ENCODE measurements around the gene HACD2. TPM values are rescaled to one million over a fixed set of nuclear protein-coding genes. Genes with fewer than 3 reads are reported as not detected.

HACD2 gene
- total RNA-seq, 2 donors from 2014 or later, result 22.7 to 28.6 TPM

DNA sequence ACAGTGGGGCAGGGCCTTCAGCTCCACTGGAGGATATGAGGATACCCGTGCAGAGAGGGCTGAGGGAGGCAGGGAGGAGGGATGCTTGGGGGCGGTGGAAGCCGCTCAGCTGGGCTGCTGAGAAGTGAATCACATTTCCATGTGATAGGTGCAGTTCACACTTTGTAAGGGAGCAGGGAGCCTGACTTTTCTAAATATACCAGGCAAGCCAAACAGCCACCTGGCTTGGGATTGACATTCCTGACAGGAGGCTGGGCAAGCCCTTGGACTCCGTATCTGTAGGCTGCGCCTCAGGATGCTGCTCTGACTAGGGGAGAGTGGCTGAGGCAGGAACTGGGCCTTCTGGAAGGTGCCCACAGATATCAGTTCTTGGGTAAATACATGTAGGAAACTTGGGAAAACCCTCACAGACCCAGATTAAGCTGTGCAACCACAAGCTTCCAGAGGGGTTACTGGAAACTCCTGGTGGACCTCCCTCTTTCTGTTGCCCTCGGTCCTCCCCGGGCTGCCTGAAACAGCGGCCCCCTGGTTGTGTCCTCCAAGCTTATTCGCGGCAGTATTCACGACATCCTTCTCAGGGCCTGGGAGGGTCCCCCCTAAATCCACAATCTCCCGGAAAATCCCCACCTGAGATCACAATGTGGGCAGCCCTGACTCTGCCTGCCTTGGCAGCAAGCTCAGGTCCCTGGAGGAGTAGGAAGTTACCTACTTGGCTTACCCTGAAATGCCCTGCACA is 103.0 kb downstream of the HACD2 start:
- Histone ChIP-seq H3K36me3 (no peaks in the 10 kb centered on the region), H3K9me3 (no peaks in the 10 kb centered on the region), H3K4me1 (no peaks in the 10 kb centered on the region), H3K27ac (no peak overlapping the region), H3K4me3 (no peak overlapping the region), H3K27me3 (no peaks in the 10 kb centered on the region)
- TF ChIP-seq, protein P1, sequence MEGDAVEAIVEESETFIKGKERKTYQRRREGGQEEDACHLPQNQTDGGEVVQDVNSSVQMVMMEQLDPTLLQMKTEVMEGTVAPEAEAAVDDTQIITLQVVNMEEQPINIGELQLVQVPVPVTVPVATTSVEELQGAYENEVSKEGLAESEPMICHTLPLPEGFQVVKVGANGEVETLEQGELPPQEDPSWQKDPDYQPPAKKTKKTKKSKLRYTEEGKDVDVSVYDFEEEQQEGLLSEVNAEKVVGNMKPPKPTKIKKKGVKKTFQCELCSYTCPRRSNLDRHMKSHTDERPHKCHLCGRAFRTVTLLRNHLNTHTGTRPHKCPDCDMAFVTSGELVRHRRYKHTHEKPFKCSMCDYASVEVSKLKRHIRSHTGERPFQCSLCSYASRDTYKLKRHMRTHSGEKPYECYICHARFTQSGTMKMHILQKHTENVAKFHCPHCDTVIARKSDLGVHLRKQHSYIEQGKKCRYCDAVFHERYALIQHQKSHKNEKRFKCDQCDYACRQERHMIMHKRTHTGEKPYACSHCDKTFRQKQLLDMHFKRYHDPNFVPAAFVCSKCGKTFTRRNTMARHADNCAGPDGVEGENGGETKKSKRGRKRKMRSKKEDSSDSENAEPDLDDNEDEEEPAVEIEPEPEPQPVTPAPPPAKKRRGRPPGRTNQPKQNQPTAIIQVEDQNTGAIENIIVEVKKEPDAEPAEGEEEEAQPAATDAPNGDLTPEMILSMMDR (IDR thresholded peaks at IDR 0.05), result no peak
- no peak for DNase-seq (ENCODE audit: low spot score)

DNA sequence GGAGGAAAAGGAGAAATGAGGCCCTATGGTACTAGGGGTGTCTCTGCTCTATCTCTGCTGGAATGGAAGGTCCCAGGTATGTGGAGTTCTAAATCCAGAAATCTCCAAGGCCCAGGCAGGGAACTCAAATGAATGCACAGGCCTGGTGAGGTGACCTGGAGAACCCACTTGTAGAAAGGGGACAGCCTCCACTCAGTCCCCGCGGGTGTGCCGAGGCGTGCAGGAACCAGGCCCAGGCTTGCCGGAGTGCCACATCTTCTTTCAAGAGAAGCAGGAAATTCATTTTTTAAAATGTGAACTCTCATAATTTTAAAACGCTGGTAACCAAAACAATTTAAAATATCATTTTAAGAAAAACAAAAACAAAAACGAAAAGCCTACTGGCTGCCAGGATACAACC is 103.8 kb downstream of the HACD2 start:
- no peak for DNase-seq (ENCODE audit: low spot score)

DNA sequence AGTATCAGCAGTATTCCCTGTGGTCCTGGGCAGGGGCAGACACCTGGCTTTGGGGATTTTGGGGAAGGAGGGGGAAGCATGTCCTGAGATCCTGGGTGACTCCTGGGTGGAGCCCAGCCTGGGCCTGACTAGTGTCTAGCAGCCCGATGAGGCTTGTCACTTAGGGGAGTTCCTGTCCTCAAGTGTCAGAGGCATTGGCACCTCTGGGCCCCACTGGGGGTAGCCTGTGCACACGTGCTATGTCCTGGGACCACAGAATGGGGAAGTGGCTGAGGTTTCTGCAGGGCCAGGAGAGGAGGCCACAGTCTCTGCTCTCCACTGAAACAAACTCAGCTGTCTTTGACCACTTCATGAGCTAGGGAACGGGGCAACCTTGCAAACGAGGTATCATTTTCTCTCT is 104.4 kb downstream of the HACD2 start:
- H3K4me3 ChIP-seq, result no peak overlapping the region
- DNase-seq (ENCODE audit: low spot score), result no peak
- no peaks in the 10 kb centered on the region for H3K4me1 ChIP-seq
- no peaks in the 10 kb centered on the region for H3K36me3 ChIP-seq
- TF ChIP-seq, protein P1 (IDR thresholded peaks at IDR 0.05), result no peak
- no peaks in the 10 kb centered on the region for H3K9me3 ChIP-seq
- no peak overlapping the region for H3K27ac ChIP-seq
- no peaks in the 10 kb centered on the region for H3K27me3 ChIP-seq

More for the DNA sequence above, 103.8 kb downstream of the HACD2 start:
- H3K9me3 ChIP-seq, result no peaks in the 10 kb centered on the region
- TF ChIP-seq, protein P1 (IDR thresholded peaks at IDR 0.05), result no peak
- H3K4me3 ChIP-seq, result no peak overlapping the region
- no peaks in the 10 kb centered on the region for H3K27me3 ChIP-seq
- H3K4me1 ChIP-seq, result no peaks in the 10 kb centered on the region
- H3K27ac ChIP-seq, result no peak overlapping the region
- H3K36me3 ChIP-seq, result no peaks in the 10 kb centered on the region

DNA sequence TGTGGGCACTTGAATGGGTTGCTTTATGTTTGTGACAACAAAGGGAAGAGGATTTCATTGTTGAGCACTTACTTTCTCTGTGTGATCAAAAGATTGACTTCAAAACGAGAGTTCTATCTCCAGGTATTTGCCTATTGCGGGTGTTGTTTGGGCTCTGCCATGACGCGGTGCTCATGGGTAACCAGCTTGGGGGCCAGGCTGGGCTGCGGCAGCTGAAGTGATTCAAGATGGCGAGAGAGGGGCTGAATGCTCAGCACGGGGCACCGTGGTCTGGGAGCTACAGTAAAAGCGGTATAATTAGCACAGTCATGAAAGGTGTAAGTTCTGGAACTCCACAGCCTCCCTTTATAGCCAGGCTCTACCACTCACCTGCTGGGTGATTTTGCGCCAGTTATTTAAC is 105.0 kb downstream of the HACD2 start:
- no peak for DNase-seq (ENCODE audit: low spot score)
- Histone ChIP-seq H3K27ac (no peak overlapping the region), H3K4me1 (no peaks in the 10 kb centered on the region), H3K27me3 (no peaks in the 10 kb centered on the region), H3K9me3 (no peaks in the 10 kb centered on the region), H3K4me3 (no peak overlapping the region), H3K36me3 (no peaks in the 10 kb centered on the region)
- TF ChIP-seq, protein P1 (IDR thresholded peaks at IDR 0.05), result no peak

DNA sequence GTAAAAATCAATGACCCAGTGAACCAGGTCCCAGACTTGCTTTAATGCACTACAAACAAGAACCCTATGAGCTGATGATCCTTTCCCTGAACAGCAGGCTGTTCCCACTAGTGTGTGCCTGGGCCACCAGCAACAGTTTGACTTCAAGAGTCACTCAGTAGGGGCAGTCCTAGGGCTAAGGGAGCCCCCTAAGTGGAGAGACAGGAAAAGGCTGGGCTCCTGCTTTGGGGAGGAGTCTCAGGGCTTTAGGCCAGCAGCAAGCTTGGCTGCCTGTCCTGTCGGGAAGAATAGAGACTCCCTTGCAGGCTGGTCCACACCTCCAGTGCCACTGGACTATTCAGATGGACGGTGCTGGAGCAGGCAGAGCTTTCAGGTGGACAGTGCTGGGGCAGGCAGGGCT is 106.5 kb downstream of the HACD2 start:
- Histone ChIP-seq H3K27ac (no peak overlapping the region), H3K9me3 (no peaks in the 10 kb centered on the region), H3K27me3 (no peaks in the 10 kb centered on the region), H3K36me3 (no peaks in the 10 kb centered on the region), H3K4me3 (no peak overlapping the region), H3K4me1 (no peaks in the 10 kb centered on the region)
- DNase-seq (ENCODE audit: low spot score), result no peak
- TF ChIP-seq, protein P1 (IDR thresholded peaks at IDR 0.05), result no peak
